GM19238 (cell line): ENCODE data around the gene PDZK1.
"Not testable (repeated sequence)": the region's sequence is repeated elsewhere in the genome, so short reads cannot be mapped to it uniquely, and the experiment has no call there.

Experiments used
- DNase-seq: peaks from one replicate; pipeline ENCODE4 v3.0.0; 2011; ENCODE audit warnings: low spot score; ENCODE audit not compliant: insufficient read length

Gene PDZK1

DNA sequence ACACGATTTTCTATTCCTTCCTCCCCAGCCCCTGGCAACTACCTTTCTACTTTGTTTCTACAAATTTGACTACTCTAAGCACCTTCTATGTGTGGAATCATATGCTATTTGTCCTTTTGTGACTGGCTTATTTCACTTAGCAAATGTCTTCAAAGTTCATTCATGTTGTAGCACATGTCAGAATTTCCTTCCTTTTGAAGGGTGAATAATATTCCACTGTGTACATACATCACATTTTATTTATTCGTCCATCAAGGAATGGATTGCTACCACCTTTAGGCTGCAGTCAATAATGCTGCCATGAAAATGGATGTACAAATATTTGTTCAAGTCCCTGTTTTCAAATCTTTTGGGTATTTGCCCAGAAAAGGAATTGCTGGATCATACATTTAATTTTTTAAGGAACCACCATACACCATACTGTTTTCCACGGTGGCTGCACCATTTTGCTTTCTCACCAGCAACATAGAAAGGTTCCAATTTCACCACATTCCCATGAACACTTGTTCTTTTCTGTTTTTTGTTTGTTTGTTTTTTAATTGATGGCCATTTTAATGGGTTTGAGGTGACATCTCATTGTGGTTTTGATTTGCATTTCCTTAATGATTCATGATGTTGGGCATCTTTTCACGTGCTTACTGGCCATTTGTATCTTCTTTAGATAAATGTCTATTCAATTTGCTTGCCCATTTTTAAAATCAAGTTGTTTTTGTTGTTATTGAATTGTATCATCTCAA is 3.3 kb upstream of the PDZK1 start:
- no peak for DNase-seq

DNA sequence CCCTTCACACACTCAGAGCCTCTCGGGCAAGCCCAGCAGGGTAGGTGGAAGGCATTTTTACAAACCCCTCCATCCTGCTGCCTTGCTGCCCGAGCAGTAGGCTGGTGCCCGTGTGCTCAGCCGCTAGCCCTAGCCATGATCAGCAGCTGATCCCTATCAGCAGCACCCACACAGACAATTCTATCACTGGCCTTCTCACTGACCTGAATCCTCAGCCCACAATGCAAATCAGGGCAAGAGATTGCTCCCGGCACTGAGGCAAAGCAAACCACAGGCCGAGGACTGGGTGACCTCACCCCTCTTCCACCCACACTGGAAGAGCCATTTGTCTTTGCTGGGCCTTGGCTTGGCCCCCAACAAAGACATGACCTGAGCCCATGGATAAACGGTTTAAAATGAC is 895 bp upstream of the PDZK1 start:
- no peak for DNase-seq

DNA sequence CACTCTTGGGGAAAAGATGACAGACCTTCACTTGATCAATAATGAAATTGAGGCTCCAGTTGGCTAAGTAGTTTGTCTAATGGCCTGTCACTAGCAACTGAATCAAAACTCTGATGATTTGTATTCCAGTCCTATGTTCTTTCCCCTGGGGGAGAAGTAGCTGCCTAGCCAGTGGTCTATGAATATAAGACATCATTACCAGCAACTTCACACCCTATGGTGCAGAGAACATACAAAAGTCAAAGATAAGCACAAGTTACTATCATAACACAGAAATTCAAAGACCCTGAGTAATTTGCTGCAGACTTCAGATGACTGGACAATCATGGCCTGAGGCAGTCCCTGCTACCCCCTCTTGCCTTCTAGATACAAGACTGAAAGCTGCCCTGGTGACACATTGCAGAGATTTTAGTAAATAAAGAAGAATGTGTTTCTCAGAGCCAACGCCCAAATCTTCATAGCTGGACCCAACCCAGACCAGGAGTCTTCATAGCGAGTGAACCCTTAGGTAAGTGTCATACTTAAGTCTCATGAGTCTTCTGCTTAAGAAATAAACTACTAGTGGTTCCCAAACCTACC is 993 bp downstream of the PDZK1 start:
- no peak for DNase-seq

DNA sequence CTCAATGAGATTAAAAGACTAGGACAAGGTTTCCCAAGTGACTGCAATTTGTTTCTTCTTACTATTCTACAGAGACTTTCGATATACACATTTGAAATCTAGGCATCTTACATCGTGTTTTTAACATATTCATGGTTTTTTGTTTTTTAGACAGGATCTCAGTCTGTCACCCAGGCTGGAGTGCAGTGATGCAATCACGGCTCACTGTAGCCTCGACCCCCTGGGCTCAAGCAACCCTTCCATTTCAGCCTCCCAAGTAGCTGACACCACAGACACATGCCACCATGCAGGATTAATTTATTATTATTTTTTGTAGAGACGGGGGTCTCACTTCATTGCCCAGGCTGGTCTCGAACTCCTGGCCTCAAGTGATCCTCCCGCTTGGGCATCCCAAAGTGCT is 1.5 kb downstream of the PDZK1 start:
- no peak for DNase-seq

DNA sequence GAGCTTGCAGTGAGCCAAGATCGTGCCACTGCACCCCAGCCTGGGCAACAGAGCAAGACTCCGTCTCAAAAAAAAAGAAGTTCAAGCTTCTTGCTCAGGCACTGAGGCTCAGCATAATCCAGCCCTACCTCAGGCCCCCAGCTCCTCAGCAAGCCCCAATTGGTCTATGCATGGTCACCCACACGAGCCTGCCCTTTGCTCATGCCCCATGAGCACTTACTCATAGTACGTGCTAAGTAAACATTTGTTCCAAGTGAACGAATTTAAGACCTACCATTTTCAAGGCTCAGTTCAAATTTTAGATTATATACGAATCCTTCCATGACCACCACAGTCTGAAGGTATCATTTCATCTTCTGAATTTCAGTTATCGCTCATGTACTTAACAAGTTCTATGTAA is 4.3 kb downstream of the PDZK1 start:
- DNase-seq = no peak

DNA sequence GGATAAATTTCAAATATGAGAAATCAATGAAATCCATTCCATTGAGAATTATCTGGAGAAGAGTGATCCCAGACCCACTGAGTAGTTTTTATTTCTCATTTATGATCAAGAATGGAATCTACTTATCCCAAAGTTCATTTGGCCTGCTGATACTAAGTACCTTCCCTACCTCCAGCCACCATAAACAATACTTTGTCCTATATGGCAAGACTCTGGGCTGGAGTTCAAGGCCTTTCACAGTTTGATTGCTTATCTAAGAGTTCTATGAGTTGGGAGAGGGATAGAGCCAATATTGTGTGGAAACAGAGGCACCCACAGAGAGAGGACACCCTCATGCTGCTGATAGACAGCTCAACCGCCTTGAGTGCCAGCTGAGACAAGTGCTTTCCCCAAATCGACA is 5.1 kb downstream of the PDZK1 start:
- no peak for DNase-seq

DNA sequence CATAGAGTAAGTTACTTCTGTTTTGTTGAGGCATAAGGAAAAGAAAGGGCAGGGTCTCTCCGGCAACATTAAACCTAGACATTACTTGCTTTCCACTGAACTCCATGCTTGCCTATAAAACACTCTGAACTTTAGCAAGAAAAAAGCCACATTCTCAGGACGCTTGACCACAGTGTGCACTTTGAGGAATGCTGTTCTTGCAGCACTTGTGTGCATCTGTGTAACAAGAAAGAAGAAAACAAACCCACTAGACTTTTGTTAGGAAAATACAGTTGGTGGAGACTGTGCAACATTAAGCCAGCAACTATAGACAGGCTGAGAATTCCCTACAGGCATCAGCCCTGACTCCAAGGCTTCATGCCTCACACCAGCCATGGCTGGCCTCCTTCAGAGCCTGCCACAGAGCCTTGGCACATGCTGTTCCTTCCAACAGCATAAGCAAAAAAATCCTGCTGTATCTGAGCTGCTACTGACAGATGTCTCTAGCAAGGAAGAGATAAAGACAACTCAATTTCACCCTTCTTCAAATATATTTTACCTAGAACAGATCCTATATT is 5.8 kb downstream of the PDZK1 start:
- no peak for DNase-seq

DNA sequence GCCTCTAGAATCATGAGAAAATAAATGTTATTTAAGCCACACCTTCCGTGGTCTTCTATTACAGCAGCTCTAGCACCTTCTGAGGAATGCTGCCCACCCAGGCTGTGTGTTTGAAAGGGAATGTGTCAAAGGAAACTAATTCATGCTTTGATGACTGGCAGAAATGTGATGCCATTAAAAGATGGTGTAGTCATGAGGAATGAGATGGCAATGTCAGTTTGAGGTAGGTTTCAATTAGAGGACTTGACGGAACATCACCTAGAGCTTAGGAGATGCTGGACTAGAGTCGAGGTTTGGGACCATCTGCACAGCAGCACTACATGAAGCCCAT is 10.6 kb downstream of the PDZK1 start:
- no peak for DNase-seq

DNA sequence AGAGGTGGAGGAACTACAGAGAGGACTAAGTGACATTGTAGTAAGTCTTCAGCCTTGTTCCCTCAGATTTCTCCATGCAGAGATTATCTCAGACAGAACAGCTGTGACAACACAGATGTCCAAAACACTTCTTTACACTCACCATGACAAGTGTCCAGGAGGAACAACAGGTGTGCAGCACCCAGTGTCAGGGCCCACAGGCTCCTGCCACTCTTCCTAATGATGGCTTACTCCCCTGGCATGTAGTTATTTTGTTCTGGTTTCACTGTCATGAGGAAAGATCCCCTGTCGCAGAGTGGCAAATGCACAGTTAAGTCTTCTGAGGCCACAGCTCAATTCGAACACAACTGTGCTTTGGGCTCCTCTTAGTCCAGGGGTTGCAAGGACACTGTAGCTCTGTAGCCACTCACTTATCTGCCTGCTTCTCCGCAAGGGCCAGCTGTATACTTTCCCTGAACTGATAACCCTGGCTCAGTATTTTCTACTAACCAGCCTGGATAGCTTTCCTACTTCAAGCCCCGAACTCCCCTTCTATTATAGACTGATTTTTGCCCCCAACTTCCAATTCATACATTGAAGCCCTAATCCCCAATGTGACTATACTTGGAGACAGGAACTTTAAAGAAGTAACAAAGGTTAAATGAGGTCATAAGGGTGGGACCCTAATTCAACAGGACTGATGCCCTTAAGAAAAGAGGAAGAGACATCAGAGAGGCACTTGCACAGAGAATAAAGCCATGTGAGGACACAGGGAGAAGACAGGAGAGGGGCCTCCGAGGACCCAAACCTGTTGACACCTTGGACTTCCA is 11.1 kb downstream of the PDZK1 start:
- DNase-seq = no peak

DNA sequence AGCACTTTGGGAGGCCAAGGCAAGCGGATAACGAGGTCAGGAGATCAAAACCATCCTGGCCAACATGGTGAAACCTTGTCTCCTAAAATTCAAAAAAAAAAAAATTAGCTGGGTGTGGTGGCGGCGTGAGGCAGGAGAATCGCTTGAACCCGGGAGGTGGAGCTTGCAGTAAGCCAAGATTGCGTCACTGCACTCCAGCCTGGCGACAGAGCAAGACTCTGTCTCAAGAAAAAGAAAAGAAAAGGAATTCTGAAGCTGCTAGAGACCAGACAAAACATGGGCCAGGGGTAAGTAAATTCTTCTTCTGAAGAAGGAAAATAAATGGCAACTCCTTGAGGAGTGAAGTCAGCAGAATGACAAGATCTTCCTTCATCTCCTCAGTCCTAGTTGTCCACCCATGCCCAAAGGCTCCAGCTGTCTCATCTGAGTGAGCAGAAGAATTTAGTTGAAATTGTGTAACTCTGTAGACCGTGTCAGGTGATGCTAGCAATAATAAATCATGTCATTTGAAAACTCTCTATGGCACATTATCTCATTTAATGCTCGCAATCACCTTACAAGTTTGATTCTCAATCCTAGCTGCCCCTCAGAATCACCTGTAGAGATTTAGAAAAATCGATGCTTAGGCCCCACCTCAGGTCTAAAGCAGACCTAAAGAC is 14.3 kb downstream of the PDZK1 start:
- no peak for DNase-seq

DNA sequence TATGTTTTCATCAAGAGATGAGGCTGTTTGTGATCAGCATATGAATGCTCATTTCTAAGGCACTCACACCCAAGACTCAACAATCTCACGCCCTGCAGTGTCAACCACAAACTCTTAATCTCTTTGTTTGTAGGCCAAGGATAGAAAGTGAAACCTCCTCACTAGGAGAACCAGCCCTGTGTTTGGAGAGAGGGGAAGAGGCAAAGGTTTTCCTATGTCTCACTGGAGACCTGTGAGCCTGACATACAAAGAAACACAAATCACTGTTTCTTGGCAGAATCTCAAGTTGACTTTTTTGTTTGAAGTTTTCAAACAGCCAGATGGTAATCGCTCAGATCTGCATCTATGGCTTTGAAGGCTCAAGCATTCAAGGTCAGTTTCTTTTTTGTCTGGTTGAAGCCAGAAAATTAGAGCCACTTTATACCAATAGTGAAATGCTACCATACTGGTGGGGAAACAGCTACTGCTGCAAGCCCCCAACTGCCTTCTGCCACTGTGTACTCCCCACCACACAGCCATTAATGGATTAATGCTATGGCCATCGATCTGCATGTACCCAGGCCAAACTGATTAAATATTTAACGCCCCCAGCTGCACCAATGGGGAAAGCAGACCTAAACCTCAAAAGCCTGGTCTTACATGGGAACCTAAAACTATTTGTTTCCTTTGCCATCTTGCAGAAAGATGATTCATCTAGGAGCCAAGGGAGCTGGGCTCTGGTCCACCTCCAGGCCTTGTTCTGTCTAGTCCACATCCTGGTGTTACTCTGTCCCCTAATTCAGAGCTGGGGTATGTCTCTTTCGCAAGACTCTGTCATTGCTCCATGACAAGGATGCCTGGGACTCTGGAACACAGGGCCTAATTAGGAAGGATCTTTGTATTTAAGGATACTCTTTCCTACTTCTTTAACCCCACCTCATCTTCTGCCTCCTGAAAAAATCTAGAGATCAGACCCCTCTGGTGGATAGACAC is 16.3 kb downstream of the PDZK1 start:
- DNase-seq = peak; percentile 37

DNA sequence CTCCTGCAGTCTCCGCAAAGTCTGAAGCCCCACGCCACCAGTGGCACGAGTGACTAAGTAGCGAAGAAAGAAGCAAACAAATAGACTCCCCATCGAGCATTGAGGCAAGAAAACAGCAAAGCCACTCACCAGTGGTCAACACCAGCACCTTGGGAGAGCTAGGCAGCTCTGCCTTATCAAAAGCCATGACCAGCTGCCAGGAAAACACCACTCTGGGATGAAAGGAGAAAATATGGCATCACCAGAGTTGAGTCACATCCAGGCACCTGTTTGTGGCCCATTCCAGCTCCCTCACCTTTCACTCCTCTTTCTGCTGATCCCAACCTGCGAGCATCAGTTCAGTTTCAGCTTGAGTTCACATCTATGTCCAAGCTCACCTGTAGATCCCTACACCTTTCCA is 17.2 kb downstream of the PDZK1 start:
- DNase-seq = no peak

DNA sequence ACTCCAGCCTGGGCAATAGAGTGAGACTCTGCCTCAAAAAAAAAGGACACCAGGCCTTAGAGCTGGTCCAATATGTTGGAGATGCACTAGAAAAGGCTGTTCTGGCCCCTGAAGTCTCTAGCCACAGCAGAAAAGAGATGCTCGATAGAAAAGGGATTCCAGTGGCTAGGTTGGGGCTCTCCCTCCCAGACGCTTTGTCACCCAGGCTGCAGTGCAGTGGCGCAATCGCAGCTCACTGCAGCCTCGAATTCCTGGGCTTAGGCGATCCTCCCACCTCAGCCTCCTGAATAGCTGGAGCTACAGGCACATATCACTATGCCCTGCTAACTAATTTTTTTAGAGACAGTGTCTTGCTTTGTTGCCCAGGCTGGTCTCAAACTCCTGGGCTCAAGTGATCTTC is 18.2 kb downstream of the PDZK1 start:
- DNase-seq = no peak

DNA sequence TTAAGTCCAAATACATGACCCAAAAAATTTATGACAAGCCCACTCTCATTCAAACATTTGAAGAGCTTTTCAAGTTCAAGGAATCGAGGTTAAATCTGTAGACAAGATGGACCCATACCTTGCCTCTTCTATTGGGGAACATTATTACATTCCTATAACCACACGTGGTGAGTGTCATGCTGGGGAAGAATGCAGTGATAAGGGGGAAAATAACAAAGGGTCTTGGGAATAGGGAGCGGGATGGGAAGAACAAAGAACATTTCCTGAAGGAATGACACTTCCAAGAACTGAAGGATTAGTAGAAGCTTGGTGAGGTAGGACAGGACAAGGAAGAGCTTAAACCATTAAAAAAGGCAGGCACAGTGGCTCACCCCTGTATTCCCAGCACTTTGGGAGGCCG is 18.8 kb downstream of the PDZK1 start:
- DNase-seq = no peak

DNA sequence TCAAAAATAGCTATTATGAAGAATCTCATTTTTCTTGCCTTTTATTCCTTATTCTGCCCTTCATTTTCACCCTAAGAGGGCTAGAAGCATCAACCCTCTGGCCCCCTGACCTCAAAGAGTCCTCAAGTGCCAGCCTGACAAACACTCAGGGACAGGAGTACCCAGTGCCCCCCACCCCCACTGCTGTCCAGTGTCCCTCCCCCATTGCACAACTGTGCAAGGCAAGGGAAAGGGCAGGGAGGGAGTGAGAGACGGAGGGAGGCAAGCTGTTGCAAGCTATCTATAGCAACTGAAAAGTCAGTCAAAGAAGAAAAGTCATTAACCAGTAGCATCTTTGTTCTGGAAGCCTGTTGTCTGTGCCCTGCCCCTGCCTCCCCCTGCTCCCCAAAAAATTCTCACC is 21.1 kb downstream of the PDZK1 start:
- DNase-seq = not testable (repeated sequence)

DNA sequence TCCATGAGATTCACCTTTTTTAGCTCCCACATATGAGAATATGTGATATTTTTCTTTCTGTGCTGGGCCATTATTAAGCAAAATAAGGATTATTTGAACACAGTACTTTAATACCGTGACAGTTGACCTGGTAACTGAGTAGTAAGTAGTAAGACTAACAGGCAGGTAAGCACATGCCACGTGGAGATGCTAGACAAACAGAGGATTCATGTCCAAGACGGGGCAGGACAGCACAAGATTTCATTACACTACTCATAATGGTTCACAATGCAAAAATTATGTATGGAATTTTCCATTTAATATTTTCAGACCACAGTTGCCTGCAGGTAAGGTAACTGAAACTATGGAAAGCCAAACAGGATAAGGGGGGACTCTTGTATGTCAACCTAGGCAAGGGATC is 22.3 kb downstream of the PDZK1 start:
- DNase-seq = not testable (repeated sequence)

DNA sequence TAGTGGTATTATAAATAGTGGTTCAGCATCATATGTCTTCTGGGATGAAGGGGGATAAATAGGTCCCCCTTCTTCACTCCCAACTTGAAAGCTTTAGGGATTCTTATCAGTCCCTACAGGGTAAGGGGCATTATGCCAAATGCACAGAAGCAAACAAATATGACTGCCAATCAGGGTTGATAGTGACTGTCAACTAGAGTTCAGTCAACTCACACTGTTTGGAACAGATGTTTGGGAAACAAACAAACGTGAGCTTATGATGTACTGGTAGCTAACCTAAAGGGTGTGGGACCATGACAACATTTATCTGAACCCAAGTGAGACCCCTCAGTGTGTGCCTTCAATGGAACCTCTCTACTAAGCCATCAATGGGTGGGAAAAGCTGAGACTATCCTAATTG is 34.0 kb downstream of the PDZK1 start:
- DNase-seq = not testable (repeated sequence)

DNA sequence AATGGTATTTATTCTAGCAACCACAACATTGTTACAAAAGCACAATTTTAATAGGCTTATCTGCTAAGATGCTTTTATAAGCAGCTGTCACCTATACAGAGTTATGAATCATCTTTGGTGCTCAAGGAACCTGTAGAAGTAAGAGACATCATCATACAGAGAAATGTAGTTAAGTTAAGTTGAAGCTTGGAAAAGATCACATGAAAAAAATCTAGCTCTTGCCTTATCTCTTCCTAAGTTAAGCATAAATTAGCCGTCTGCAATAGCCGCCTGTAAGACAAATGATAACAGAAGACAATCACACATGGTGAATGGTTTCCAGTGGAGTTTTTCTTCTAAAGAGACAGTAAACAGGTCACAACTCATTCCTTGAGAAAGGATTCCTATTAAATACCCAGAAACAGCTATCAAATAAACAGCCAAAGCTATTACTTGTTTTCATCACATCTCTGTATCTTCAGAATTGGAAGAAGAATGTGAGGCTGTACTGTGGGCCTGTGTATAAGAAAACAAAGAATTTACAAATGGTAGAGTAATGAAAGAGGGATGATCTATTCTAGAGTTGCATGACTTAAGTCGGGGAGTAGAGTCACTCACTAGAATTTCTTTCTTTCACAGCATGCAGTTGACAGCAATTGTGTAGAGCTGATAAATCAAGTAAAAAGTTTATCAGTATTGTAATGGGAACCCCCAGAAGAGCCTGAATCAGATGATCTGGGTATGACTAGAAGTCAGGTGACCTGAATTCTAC is 36.0 kb downstream of the PDZK1 start:
- DNase-seq = not testable (repeated sequence)

DNA sequence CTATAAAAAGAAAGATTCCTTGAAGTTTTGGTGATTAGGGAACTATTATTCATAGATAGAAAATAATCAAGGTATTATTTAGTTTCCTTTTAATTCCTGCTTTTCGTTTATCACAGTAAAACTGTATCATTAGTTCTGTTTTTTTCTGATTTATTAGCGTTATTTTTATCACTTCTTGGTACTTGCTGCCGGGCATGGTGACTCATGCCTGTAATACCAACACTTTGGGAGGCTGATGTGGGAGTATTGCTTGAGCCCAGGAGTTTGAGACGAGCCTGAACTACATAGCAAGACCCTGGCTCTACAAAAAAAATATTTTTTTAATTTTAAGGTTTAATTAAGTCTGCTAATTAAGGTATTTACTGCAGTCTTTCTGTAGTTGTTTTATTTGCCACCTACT is 42.2 kb downstream of the PDZK1 start:
- not testable (repeated sequence) for DNase-seq

DNA sequence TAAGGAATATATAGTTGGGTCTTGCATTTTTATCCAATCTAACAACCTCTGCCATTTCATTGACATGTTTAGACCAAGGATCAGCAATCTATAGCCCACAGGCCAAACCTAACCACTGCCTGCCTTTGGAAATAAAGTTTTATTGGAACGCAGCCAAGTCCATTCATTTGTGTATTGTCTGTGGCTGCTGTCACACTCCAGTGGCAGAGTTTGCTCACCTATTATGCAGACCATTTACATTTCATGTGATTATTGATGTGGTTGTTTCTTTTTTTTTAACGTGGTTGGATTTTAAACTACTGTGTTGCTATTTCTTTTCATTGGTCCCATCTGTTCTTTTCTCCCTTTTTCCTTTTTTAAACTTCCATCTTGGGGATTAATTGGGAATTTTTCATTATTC is 44.7 kb downstream of the PDZK1 start:
- not testable (repeated sequence) for DNase-seq
